Stimulated activated CD4-positive, alpha-beta T cell treated with anti-CD3 and anti-CD28 coated beads, TNF-alpha, amount 100 ng/mL, for 1 hour (primary cell): ENCODE measurements around the gene KPNA4.
"Not testable (repeated sequence)": the region's sequence is repeated elsewhere in the genome, so short reads cannot be mapped to it uniquely, and the experiment has no call there.

Experiments
- DNase-seq, 3 donors: peaks; one replicate each; pipeline ENCODE4 v3.0.0-alpha.2; 2020; ENCODE audit warnings: low read depth in 3 of 3, low spot score in 1 of 3

The KPNA4 gene

GRCh38 chr3:160565442-160566403 is at the start of gene KPNA4:
KPNA4 (minus strand) TSS chr3:160565571; CDS start chr3:160565282, 289 bp downstream.
- peak; percentile 90 to 95 (median 92) for DNase-seq

GRCh38 chr3:160613661-160614060 is 48.3 kb upstream of the KPNA4 start:
- no peak for DNase-seq

GRCh38 chr3:160612386-160613075 is 47.2 kb upstream of the KPNA4 start:
- DNase-seq, result no peak

GRCh38 chr3:160611141-160611540 is 45.8 kb upstream of the KPNA4 start:
- no peak for DNase-seq

GRCh38 chr3:160608870-160609269 is 43.5 kb upstream of the KPNA4 start:
- no peak for DNase-seq

GRCh38 chr3:160607826-160608225 is 42.5 kb upstream of the KPNA4 start:
- DNase-seq, result no peak

- no peak for DNase-seq
Observed at GRCh38 chr3:160605315-160605714, 39.9 kb upstream of the KPNA4 start.

- not testable (repeated sequence) for DNase-seq
Observed at GRCh38 chr3:160603845-160604244, 38.5 kb upstream of the KPNA4 start.

GRCh38 chr3:160602259-160602658 is 36.9 kb upstream of the KPNA4 start:
- DNase-seq, result no peak

- no peak for DNase-seq
Observed at GRCh38 chr3:160601288-160601687, 35.9 kb upstream of the KPNA4 start.

GRCh38 chr3:160598865-160599264 is 33.5 kb upstream of the KPNA4 start:
- no peak for DNase-seq

- DNase-seq, result no peak
Observed at GRCh38 chr3:160588023-160588422, 22.7 kb upstream of the KPNA4 start.

- no peak for DNase-seq
Observed at GRCh38 chr3:160587105-160587504, 21.7 kb upstream of the KPNA4 start.

- DNase-seq, result no peak
Observed at GRCh38 chr3:160586679-160587078, 21.3 kb upstream of the KPNA4 start.

GRCh38 chr3:160583451-160583850 is 18.1 kb upstream of the KPNA4 start:
- DNase-seq, result no peak

GRCh38 chr3:160580938-160581337 is 15.6 kb upstream of the KPNA4 start:
- DNase-seq, result no peak

GRCh38 chr3:160577556-160578195 is 12.3 kb upstream of the KPNA4 start:
- DNase-seq, result no peak

- DNase-seq, result no peak
Observed at GRCh38 chr3:160577093-160577492, 11.7 kb upstream of the KPNA4 start.

- DNase-seq, result no peak
Observed at GRCh38 chr3:160576621-160577020, 11.2 kb upstream of the KPNA4 start.

- DNase-seq, result no peak
Observed at GRCh38 chr3:160575589-160575988, 10.2 kb upstream of the KPNA4 start.

GRCh38 chr3:160574636-160575035 is 9.3 kb upstream of the KPNA4 start:
- no peak for DNase-seq
